SK-N-MC (cell line): ENCODE data around the gene SLAMF6.

Experiments used
- EZH2 ChIP-seq: fragments of 200-600 bp; sonication (generic); IDR thresholded peaks from one replicate; pipeline ENCODE4 v1.6.1; 2017; ENCODE audit warnings: antibody characterized with exemption
- POLR2AphosphoS5 ChIP-seq: IDR thresholded peaks from 2 replicates; pipeline ENCODE4 v1.6.1; 2012; ENCODE audit warnings: mild to moderate bottlenecking, low read depth, low read length, borderline replicate concordance

- TF ChIP-seq EZH2 = no peak
- TF ChIP-seq POLR2AphosphoS5 = no peak
Observed at GRCh38 chr1:160539684-160539989, 16.6 kb upstream of the SLAMF6 start.
